HepG2 (cell line): ENCODE results near the gene F12. TPM values are rescaled to one million over a fixed set of nuclear protein-coding genes. Genes with fewer than 3 reads are reported as not detected.

ENCODE experiments used
- AGO2 ChIP-seq: fragments of 200-400 bp; formaldehyde crosslinking; optimal IDR thresholded peaks from 2 replicates; pipeline ENCODE3; 2017; ENCODE audit warnings: mild to moderate bottlenecking, low read depth, low read length, moderate library complexity
- ARNT2 ChIP-seq: sonication (generic); formaldehyde crosslinking; IDR thresholded peaks from 2 replicates; pipeline ENCODE4 v1.8.0; 2022; ENCODE audit warnings: mild to moderate bottlenecking, low read depth, missing genetic modification reagents, moderate library complexity
- ATF7 ChIP-seq, 2 experiments: fragments of 450-650 bp in 1 of 2; sonication (generic) in 1 of 2; formaldehyde crosslinking in 1 of 2; IDR thresholded peaks; 2 replicates each; pipeline versions ENCODE4 v1.4.0 to v1.6.1; 2016 to 2020; ENCODE audit warnings: antibody characterized with exemption in 1 of 2, mild to moderate bottlenecking in 1 of 2, missing genetic modification reagents in 1 of 2
- CHCHD3 ChIP-seq: sonication (generic); formaldehyde crosslinking; IDR thresholded peaks from 2 replicates; pipeline ENCODE4 v1.8.0; 2022; ENCODE audit warnings: mild to moderate bottlenecking, missing genetic modification reagents, moderate library complexity
- GATAD2A ChIP-seq: IDR thresholded peaks from 2 replicates; pipeline ENCODE4 v1.6.1; 2016
- KLF11 ChIP-seq: IDR thresholded peaks from 2 replicates; pipeline ENCODE4 v1.6.1; 2016; ENCODE audit warnings: missing compliant biosample characterization
- MAZ ChIP-seq, 2 experiments: sonication (generic) in 1 of 2; formaldehyde crosslinking in 1 of 2; IDR thresholded peaks; 2 replicates each; pipeline versions ENCODE4 v1.5.0 to v1.6.1; 2012 to 2020; ENCODE audit warnings: low read depth in 2 of 2, mild to moderate bottlenecking in 2 of 2, borderline replicate concordance in 1 of 2, improper control_type of control experiment in 1 of 2, low read length in 1 of 2, missing genetic modification reagents in 1 of 2, moderate library complexity in 1 of 2
- MBNL3 ChIP-seq: fragments of 250-450 bp; sonication (Bioruptor Pico); conservative IDR thresholded peaks from 2 replicates; pipeline ENCODE4 v1.8.0; 2022; ENCODE audit warnings: mild to moderate bottlenecking, inconsistent platforms
- NAIF1 ChIP-seq: sonication (generic); formaldehyde crosslinking; IDR thresholded peaks from 2 replicates; pipeline ENCODE4 v1.5.0; 2020; ENCODE audit warnings: mild to moderate bottlenecking, missing genetic modification reagents, borderline replicate concordance
- POLR2AphosphoS5 ChIP-seq: IDR thresholded peaks from 2 replicates; pipeline ENCODE4 v1.6.1; 2012; ENCODE audit warnings: low read depth, low read length
- SOX13 ChIP-seq, 3 experiments: fragments of 450-650 bp in 1 of 3; sonication (generic) in 1 of 3; formaldehyde crosslinking in 1 of 3; IDR thresholded peaks in 2 of 3; conservative IDR thresholded peaks in 1 of 3; 2 replicates each; pipeline versions ENCODE4 v1.5.0 to v1.6.1; 2016 to 2020; ENCODE audit warnings: antibody characterized with exemption in 1 of 3, mild to moderate bottlenecking in 1 of 3, missing compliant biosample characterization in 1 of 3, missing genetic modification reagents in 1 of 3, moderate library complexity in 1 of 3
- SP5 ChIP-seq: IDR thresholded peaks from 2 replicates; pipeline ENCODE4 v1.6.1; 2016; ENCODE audit warnings: low read depth, borderline replicate concordance
- ZNF260 ChIP-seq: sonication (generic); formaldehyde crosslinking; IDR thresholded peaks from 2 replicates; pipeline ENCODE4 v1.4.0; 2020; ENCODE audit warnings: missing genetic modification reagents, low read depth, mild to moderate bottlenecking, borderline replicate concordance
- ZNF547 ChIP-seq: sonication (generic); formaldehyde crosslinking; IDR thresholded peaks from 2 replicates; pipeline ENCODE4 v1.5.1; 2020; ENCODE audit warnings: mild to moderate bottlenecking, missing genetic modification reagents
- ZNF891 ChIP-seq: sonication (generic); formaldehyde crosslinking; IDR thresholded peaks from 2 replicates; pipeline ENCODE4 v1.5.0; 2020; ENCODE audit warnings: mild to moderate bottlenecking, missing genetic modification reagents
- polyA plus RNA-seq, 8 experiments: library from polyadenylated mRNA; depleted of rRNA in 3 of 8; stranded (reverse) in 7 of 8; unstranded in 1 of 8; fragments of >200 nt; fragmentation: Illumina TruSeq in 4 of 8; extraction: Trizol in 4 of 8; gene quantifications; 2 replicates each; pipeline versions ENCODE4 v1.2.1 to v1.2.3, GENCODE V29; 2011 to 2016; ENCODE audit warnings: low read depth in 4 of 8, missing spikeins in 1 of 8, mixed read lengths in 1 of 8; ENCODE audit not compliant: insufficient read depth in 1 of 8
- total RNA-seq, 5 experiments: library from RNA; depleted of rRNA; stranded (reverse); fragments of >200 nt; fragmentation: Illumina TruSeq; extraction: Trizol; gene quantifications; 2 replicates each; pipeline ENCODE4 v1.2.3, GENCODE V29; 2016; ENCODE audit warnings: low read depth in 1 of 5
- TF ChIP-seq, protein P1 (sequence below): sonication (generic); formaldehyde crosslinking; IDR thresholded peaks from 2 replicates; pipeline ENCODE4 v1.5.1; 2020; ENCODE audit warnings: mild to moderate bottlenecking, missing genetic modification reagents, moderate library complexity
- TF ChIP-seq, protein P2 (sequence below): IDR thresholded peaks from 2 replicates; pipeline ENCODE4 v1.6.1; 2016
- TF ChIP-seq, protein P3 (sequence below): IDR thresholded peaks from 2 replicates; pipeline ENCODE4 v1.6.1; 2016; ENCODE audit warnings: control low read depth

The F12 gene
- total and polyA plus RNA-seq, 2 of the 13 experiments (the other 11 are each of a cell fraction or from before 2014, with no cell fraction given): 2.5 to 3.0 TPM

DNA sequence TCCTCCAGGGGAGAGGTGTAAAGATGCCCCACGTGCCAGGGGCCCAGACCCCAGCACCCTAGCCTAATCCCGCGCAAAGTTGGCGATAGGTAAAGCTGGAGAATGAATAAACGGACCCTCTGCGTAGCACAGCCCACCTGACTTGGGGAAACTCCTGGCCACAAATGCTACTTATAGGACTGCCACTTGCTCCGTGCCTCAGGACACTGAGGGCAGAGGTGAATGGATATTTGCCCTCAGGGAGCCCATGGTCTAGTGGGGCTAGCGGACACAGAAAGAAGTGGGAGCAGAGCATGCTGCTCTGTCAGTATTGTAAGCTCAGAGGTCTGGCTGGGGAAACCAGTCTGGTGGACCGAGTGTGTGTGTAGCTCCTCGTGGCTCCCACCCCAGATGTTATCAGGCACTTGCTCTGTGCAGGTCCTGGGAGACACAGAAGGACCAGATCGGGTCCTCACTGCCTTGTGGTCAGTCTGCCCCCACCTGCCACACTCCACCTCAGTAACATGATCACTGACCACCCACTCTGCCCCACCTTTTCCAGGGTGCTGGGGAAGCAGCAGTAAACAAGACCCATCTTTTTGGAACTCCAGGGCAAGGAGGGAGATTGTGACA lies 18.0 kb upstream of the F12 start (continued):
- TF ChIP-seq MAZ (IDR thresholded peaks at IDR 0.05; ENCODE audit: borderline replicate concordance, low read depth, low read length) (no peak), MAZ (CRISPR knock-in tag; IDR thresholded peaks at IDR 0.05; ENCODE audit: low read depth) (0 out of 2 replicates have a peak, but pooled peaks have one; percentile 32), CHCHD3 (CRISPR knock-in tag) (0 out of 2 replicates have a peak, but pooled peaks have one; percentile 21), ZNF260 (0 out of 2 replicates have a peak, but pooled peaks have one; percentile 48), ATF7 (IDR thresholded peaks at IDR 0.05) (no peak), ATF7 (CRISPR knock-in tag; IDR thresholded peaks at IDR 0.05) (no peak), ZNF547 (CRISPR knock-in tag) (peak; percentile 43; the same call in 1 of the 2 replicates), POLR2AphosphoS5 (no peak), KLF11 (0 out of 2 replicates have a peak, but pooled peaks have one; percentile 16), GATAD2A (CRISPR knock-in tag) (0 out of 2 replicates have a peak, but pooled peaks have one; percentile 21), MBNL3 (CRISPR knock-in tag) (no peak), SP5 (CRISPR knock-in tag) (no peak), SOX13 (IDR thresholded peaks at IDR 0.05) (no peak), SOX13 (CRISPR knock-in tag; conservative IDR thresholded peaks at IDR 0.05 in 1 of 2, IDR thresholded peaks at IDR 0.05 in 1 of 2) (0 out of 4 replicates have a peak, but pooled peaks of 1 of the 2 experiments have one; percentile 6), NAIF1 (CRISPR knock-in tag) (no peak), ARNT2 (no peak), AGO2 (peak; percentile 1), ZNF891 (CRISPR knock-in tag) (0 out of 2 replicates have a peak, but pooled peaks have one; percentile 43)
- TF ChIP-seq, protein P1, sequence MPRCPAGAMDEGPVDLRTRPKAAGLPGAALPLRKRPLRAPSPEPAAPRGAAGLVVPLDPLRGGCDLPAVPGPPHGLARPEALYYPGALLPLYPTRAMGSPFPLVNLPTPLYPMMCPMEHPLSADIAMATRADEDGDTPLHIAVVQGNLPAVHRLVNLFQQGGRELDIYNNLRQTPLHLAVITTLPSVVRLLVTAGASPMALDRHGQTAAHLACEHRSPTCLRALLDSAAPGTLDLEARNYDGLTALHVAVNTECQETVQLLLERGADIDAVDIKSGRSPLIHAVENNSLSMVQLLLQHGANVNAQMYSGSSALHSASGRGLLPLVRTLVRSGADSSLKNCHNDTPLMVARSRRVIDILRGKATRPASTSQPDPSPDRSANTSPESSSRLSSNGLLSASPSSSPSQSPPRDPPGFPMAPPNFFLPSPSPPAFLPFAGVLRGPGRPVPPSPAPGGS (CRISPR knock-in tag): 0 out of 2 replicates have a peak, but pooled peaks have one; percentile 10
- TF ChIP-seq, protein P2, sequence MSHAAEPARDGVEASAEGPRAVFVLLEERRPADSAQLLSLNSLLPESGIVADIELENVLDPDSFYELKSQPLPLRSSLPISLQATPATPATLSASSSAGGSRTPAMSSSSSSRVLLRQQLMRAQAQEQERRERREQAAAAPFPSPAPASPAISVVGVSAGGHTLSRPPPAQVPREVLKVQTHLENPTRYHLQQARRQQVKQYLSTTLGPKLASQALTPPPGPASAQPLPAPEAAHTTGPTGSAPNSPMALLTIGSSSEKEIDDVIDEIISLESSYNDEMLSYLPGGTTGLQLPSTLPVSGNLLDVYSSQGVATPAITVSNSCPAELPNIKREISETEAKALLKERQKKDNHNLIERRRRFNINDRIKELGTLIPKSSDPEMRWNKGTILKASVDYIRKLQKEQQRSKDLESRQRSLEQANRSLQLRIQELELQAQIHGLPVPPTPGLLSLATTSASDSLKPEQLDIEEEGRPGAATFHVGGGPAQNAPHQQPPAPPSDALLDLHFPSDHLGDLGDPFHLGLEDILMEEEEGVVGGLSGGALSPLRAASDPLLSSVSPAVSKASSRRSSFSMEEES: 0 out of 2 replicates have a peak, but pooled peaks have one; percentile 10
- TF ChIP-seq, protein P3, sequence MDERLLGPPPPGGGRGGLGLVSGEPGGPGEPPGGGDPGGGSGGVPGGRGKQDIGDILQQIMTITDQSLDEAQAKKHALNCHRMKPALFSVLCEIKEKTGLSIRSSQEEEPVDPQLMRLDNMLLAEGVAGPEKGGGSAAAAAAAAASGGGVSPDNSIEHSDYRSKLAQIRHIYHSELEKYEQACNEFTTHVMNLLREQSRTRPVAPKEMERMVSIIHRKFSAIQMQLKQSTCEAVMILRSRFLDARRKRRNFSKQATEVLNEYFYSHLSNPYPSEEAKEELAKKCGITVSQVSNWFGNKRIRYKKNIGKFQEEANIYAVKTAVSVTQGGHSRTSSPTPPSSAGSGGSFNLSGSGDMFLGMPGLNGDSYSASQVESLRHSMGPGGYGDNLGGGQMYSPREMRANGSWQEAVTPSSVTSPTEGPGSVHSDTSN (CRISPR knock-in tag): no peak
